K562 (cell line): ENCODE data around the gene NACAD. TPM values are rescaled to one million over a fixed set of nuclear protein-coding genes. Genes with fewer than 3 reads are reported as not detected.

ENCODE experiments used
- ATAC-seq: fragments of 200-7000 bp; cut with Tn5 transposase; 3 replicates; pipeline ENCODE4 v1.9.1; 2020; ENCODE audit warnings: moderate library complexity
- BruUV-seq: library from RNA; stranded (reverse); fragments of 400-500 nt; replicated peaks from 2 replicates; lab custom pipeline; 2021; lab: Mats Ljungman, UMichigan
- CTCF ChIA-PET: fragments of 300-600 bp; formaldehyde crosslinking; extraction: SDS; loops from one replicate; lab custom pipeline; 2021; ENCODE audit warnings: low intra/inter-chr PET ratio; lab: Yijun Ruan, JAX
- POLR2A ChIA-PET: fragments of 300-600, 350-650 bp; sonication (Branson Sonifier 250); formaldehyde crosslinking; extraction: SDS; loops from one replicate; lab custom pipeline; 2021; ENCODE audit warnings: antibody characterized with exemption, inconsistent platforms; lab: Yijun Ruan, JAX
- DNase-seq, 4 experiments: peaks; one replicate each; pipeline versions ENCODE4 v3.0.0 to v3.0.0-alpha.2; 2011 to 2018; ENCODE audit warnings: low spot score in 3 of 4, mixed read lengths in 3 of 4; ENCODE audit errors: extremely low read depth in 1 of 4
- FAIRE-seq: peaks from 2 replicates; lab custom pipeline; 2011; peaks lifted over from hg19 to GRCh38; lab: Jason Lieb, UNC
- H2AFZ ChIP-seq: 2 replicates; pipeline ENCODE4 v1.6.0; 2011; ENCODE audit warnings: low read depth, low read length, control low read depth, inconsistent platforms
- H3K27ac ChIP-seq: fragments of 200-600 bp; 3 replicates; pipeline ENCODE4 v1.8.0; 2011; ENCODE audit warnings: low read depth, mild to moderate bottlenecking, control low read depth, inconsistent platforms, low read length, moderate library complexity, mixed read lengths; ENCODE audit errors: extremely low read depth
- H3K27me3 ChIP-seq, 2 experiments: fragments of 300-600 bp in 1 of 2; 2 replicates in 1 of 2; 3 replicates in 1 of 2; pipeline versions ENCODE4 v1.6.0 to v1.8.0; 2011; ENCODE audit warnings: inconsistent platforms in 2 of 2, low read length in 2 of 2, mild to moderate bottlenecking in 1 of 2, mixed read lengths in 1 of 2, moderate library complexity in 1 of 2; ENCODE audit not compliant: control insufficient read depth in 2 of 2, insufficient read depth in 2 of 2
- H3K36me3 ChIP-seq: fragments of 300-600 bp; 3 replicates; pipeline ENCODE4 v1.8.0; 2011; ENCODE audit warnings: mild to moderate bottlenecking, low read length, inconsistent platforms; ENCODE audit not compliant: control insufficient read depth, insufficient read depth
- H3K4me1 ChIP-seq, 2 experiments: fragments of 200-600 bp in 1 of 2; replicated peaks in 1 of 2; 2 replicates in 1 of 2; 3 replicates in 1 of 2; pipeline versions ENCODE4 v1.5.1 to v1.8.0; 2011; ENCODE audit warnings: inconsistent platforms in 2 of 2, low read length in 2 of 2, mild to moderate bottlenecking in 1 of 2, mixed read lengths in 1 of 2, moderate library complexity in 1 of 2; ENCODE audit not compliant: control insufficient read depth in 2 of 2, insufficient read depth in 2 of 2
- H3K4me2 ChIP-seq: 2 replicates; pipeline ENCODE4 v1.6.1; 2011; ENCODE audit warnings: low read length, control low read depth, inconsistent platforms, mixed read lengths; ENCODE audit not compliant: insufficient read depth
- H3K4me3 ChIP-seq: fragments of 200-600 bp; sonication (generic), shearing (Covaris generic); 2 replicates; pipeline ENCODE4 v1.5.1; 2016; ENCODE audit warnings: control low read depth, inconsistent platforms
- H3K79me2 ChIP-seq: fragments of 200-600 bp; 3 replicates; pipeline ENCODE4 v1.8.0; 2011; ENCODE audit warnings: low read length, inconsistent platforms; ENCODE audit not compliant: control insufficient read depth, insufficient read depth
- H3K9ac ChIP-seq, 2 experiments: 2 replicates each; pipeline versions ENCODE4 v1.6.0 to v1.6.1; 2011; ENCODE audit warnings: low read depth in 2 of 2, low read length in 2 of 2, control low read depth in 1 of 2, inconsistent platforms in 1 of 2, mild to moderate bottlenecking in 1 of 2, mixed read lengths in 1 of 2; ENCODE audit not compliant: insufficient read depth in 1 of 2
- H3K9me1 ChIP-seq: one replicate; pipeline ENCODE4 v1.6.0; 2011; ENCODE audit warnings: inconsistent platforms, mild to moderate bottlenecking, low read length, moderate library complexity; ENCODE audit not compliant: control insufficient read depth, insufficient read depth
- H3K9me3 ChIP-seq: replicated peaks from 2 replicates; pipeline ENCODE4 v1.5.1; 2011; ENCODE audit warnings: low read depth, low read length, inconsistent platforms; ENCODE audit not compliant: control insufficient read depth, insufficient read depth
- H4K20me1 ChIP-seq: replicated peaks from 2 replicates; pipeline ENCODE4 v1.6.1; 2011; ENCODE audit warnings: low read length, inconsistent platforms, mixed read lengths; ENCODE audit not compliant: control insufficient read depth, insufficient read depth
- BRD4 ChIP-seq: fragments of 200-600 bp; sonication (generic); IDR thresholded peaks from 2 replicates; pipeline ENCODE4 v1.6.1; 2017; ENCODE audit warnings: inconsistent platforms
- CBFA2T2 ChIP-seq: fragments of 450-650 bp; conservative IDR thresholded peaks from 2 replicates; pipeline ENCODE4 v1.6.1; 2017; ENCODE audit warnings: mild to moderate bottlenecking
- ETV1 ChIP-seq: fragments of 450-650 bp; conservative IDR thresholded peaks from 2 replicates; pipeline ENCODE4 v1.6.1; 2016; ENCODE audit warnings: missing genetic modification characterization, control low read depth, low read depth, missing compliant biosample characterization
- FOS ChIP-seq: IDR thresholded peaks from 3 replicates; pipeline ENCODE4 v1.6.1; 2011; ENCODE audit not compliant: insufficient read length; ENCODE audit errors: extremely low read depth
- GTF3C2 ChIP-seq: IDR thresholded peaks from 3 replicates; pipeline ENCODE4 v1.6.1; 2011; ENCODE audit warnings: borderline replicate concordance, mild to moderate bottlenecking, moderate library complexity; ENCODE audit not compliant: insufficient read length; ENCODE audit errors: extremely low read depth
- HNRNPLL ChIP-seq: fragments of 200-400 bp; formaldehyde crosslinking; IDR thresholded peaks from 2 replicates; pipeline ENCODE4 v1.6.1; 2017; ENCODE audit warnings: low read length, low read depth, mild to moderate bottlenecking; ENCODE audit not compliant: poor library complexity, severe bottlenecking
- KLF13 ChIP-seq: fragments of 450-650 bp; IDR thresholded peaks from 2 replicates; pipeline ENCODE4 v1.6.1; 2016; ENCODE audit warnings: missing genetic modification characterization, low read depth, mild to moderate bottlenecking, missing compliant biosample characterization, moderate library complexity, borderline replicate concordance
- KLF6 ChIP-seq: fragments of 250-450 bp; sonication (Bioruptor Pico); IDR thresholded peaks from 2 replicates; pipeline ENCODE4 v1.4.0; 2020; ENCODE audit warnings: mild to moderate bottlenecking, moderate library complexity, borderline replicate concordance
- L3MBTL2 ChIP-seq: fragments of 450-650 bp; IDR thresholded peaks from 2 replicates; pipeline ENCODE4 v1.6.1; 2016; ENCODE audit warnings: mild to moderate bottlenecking, moderate library complexity
- POLR2A ChIP-seq: fragments of 450-650 bp; conservative IDR thresholded peaks from 2 replicates; pipeline ENCODE4 v1.6.1; 2016
- POLR2AphosphoS2 ChIP-seq: IDR thresholded peaks from 2 replicates; pipeline ENCODE4 v1.6.1; 2012; ENCODE audit warnings: low read length, improper control_type of control experiment
- SRSF1 ChIP-seq: fragments of 200-400 bp; formaldehyde crosslinking; IDR thresholded peaks from 2 replicates; pipeline ENCODE4 v1.6.1; 2017; ENCODE audit warnings: mild to moderate bottlenecking, low read depth, low read length, moderate library complexity
- USF2 ChIP-seq: sonication (generic); formaldehyde crosslinking; IDR thresholded peaks from 2 replicates; pipeline ENCODE4 v1.5.0; 2020; ENCODE audit warnings: missing genetic modification reagents
- ZBTB34 ChIP-seq: fragments of 250-450 bp; sonication (Bioruptor Pico); IDR thresholded peaks from 2 replicates; pipeline ENCODE4 v1.8.0; 2021; ENCODE audit warnings: mild to moderate bottlenecking, moderate library complexity
- ZNF175 ChIP-seq: fragments of 200-800 bp; sonication (Bioruptor generic); IDR thresholded peaks from 2 replicates; pipeline ENCODE4 v1.6.1; 2016; ENCODE audit warnings: low read depth, mild to moderate bottlenecking, missing genetic modification characterization, missing compliant biosample characterization
- ZNF586 ChIP-seq: fragments of 450-650 bp; formaldehyde crosslinking; conservative IDR thresholded peaks from 2 replicates; pipeline ENCODE4 v1.4.0; 2020; ENCODE audit warnings: mild to moderate bottlenecking, moderate library complexity
- WGBS: fragments of 100-300 bp; shearing (Covaris generic); methylation state at CpG from one replicate; pipeline ENCODE4 v1.1.6; 2016; ENCODE audit warnings: low coverage, mixed read lengths; ENCODE audit not compliant: insufficient coverage; ENCODE audit errors: missing lambda C conversion rate; 5-methylcytosine and 5-hydroxymethylcytosine counted together
- in situ Hi-C: fragments of 300-500 bp; cut with MboI; formaldehyde crosslinking; loops from 4 replicates; pipeline ENCODE4 v1.15.0; 2018; ENCODE audit warnings: inconsistent platforms, mixed read lengths
- intact Hi-C: fragments of 100-400 bp; cut with micrococcal nuclease; formaldehyde crosslinking; loops from 2 replicates; pipeline ENCODE4 v1.14.2; 2022
- polyA plus RNA-seq, 8 experiments: library from polyadenylated mRNA; depleted of rRNA in 4 of 8; stranded (reverse) in 5 of 8; unstranded in 3 of 8; fragments of >200 nt; fragmentation: Nextera tagmentation in 2 of 8; fragmentation: Illumina TruSeq in 1 of 8; extraction: Ambion mirVana in 2 of 8; extraction: Trizol in 1 of 8; gene quantifications; 2 replicates each; pipeline versions ENCODE4 v1.2.1 to v1.2.3, GENCODE V29; 2011 to 2014; ENCODE audit warnings: inconsistent platforms in 1 of 8, missing spikeins in 1 of 8
- total RNA-seq, 7 experiments: library from RNA; depleted of rRNA in 6 of 7; stranded (reverse); fragments of >200 nt in 6 of 7; fragmentation: Illumina TruSeq in 2 of 7; extraction: Trizol in 2 of 7; gene quantifications; 2 replicates each; pipeline versions ENCODE4 v1.2.1 to v1.2.3, GENCODE V29; 2011 to 2021; ENCODE audit warnings: low replicate concordance in 1 of 7

NACAD gene
- total and polyA plus RNA-seq, 9 of the 15 experiments (the other 6 are each of a cell fraction or from before 2014, with no cell fraction given) = under 0.01 to 0.03 (median 0.02) TPM; not detected in 5

GRCh38 chr7:45084901-45085618 is 3.7 kb downstream of the NACAD start:
- Histone ChIP-seq H3K9me1 (no peaks in the 10 kb centered on the region), H3K79me2 (no peaks in the 10 kb centered on the region), H3K9ac (peak overlapping the region in 1 of 2 experiments; percentile 35; a peak in 1 of 4 replicates), H4K20me1 (peaks cover 4% of the 10 kb centered on the region), H3K4me1 (peaks cover 0 to 61% of the 10 kb centered on the region in 2 experiments; a peak in 2 of 5 replicates), H3K36me3 (no peaks in the 10 kb centered on the region), H3K4me3 (no peak overlapping the region), H3K4me2 (no peak overlapping the region), H3K27me3 (no peaks in the 10 kb centered on the region; a peak in 1 of 5 replicates), H2AFZ (no peak overlapping the region), H3K9me3 (no peaks in the 10 kb centered on the region), H3K27ac (no peak overlapping the region)
- POLR2A ChIA-PET = interaction anchor here (1.4 kb wide), 1 partner anchor 20 kb away, joined by 3 read pairs; no protein-coding TSS in a partner anchor
- FAIRE-seq = no peak
- no TSS peak for BruUV-seq
- DNase-seq = no peak
- intact Hi-C loops (no loop called here), in situ Hi-C loops (no loop called here)
- 18% methylated on average over 24 of the region's 24 CpGs for WGBS
- ATAC-seq = no peak
- CTCF ChIA-PET = no interaction called here
- TF ChIP-seq USF2 (no peak), POLR2AphosphoS2 (no peak), POLR2A (no peak), ZBTB34 (CRISPR knock-in tag) (no peak), HNRNPLL (no peak), BRD4 (no peak), KLF13 (tag) (no peak), ETV1 (no peak), CBFA2T2 (no peak), GTF3C2 (no peak), SRSF1 (no peak), KLF6 (CRISPR knock-in tag) (no peak), ZNF586 (no peak), ZNF175 (CRISPR knock-in tag) (no peak), FOS (no peak), L3MBTL2 (no peak)
